Putamen (tissue), 1 donor: ENCODE data around the gene NT5C3B.
"Not testable (repeated sequence)": the region's sequence is repeated elsewhere in the genome, so short reads cannot be mapped to it uniquely, and the experiment has no call there.

Experiments
- DNase-seq: peaks from one replicate; pipeline ENCODE4 v3.0.0-alpha.2; 2016; ENCODE audit warnings: low spot score

The NT5C3B gene

DNA sequence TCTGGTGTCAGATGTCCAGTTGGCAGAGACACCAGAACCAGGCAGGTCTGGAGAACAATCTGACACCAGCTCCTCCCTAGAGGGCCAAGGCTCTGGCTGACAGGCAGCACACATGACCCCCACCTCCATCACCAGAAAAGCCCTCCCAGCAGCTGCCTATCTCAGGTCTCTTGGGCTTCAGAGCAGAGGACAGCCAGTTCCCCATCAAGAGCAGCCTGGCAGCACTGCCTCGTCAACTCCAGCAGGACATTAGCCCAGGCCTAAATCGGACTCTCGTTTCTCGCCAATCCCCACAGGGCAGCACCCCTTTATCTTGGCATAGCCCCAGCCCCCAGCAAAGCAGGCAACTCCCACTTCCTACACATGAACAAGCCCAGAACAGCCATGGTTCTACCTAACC, 53.9 kb downstream of the NT5C3B start:
- DNase-seq = no peak

DNA sequence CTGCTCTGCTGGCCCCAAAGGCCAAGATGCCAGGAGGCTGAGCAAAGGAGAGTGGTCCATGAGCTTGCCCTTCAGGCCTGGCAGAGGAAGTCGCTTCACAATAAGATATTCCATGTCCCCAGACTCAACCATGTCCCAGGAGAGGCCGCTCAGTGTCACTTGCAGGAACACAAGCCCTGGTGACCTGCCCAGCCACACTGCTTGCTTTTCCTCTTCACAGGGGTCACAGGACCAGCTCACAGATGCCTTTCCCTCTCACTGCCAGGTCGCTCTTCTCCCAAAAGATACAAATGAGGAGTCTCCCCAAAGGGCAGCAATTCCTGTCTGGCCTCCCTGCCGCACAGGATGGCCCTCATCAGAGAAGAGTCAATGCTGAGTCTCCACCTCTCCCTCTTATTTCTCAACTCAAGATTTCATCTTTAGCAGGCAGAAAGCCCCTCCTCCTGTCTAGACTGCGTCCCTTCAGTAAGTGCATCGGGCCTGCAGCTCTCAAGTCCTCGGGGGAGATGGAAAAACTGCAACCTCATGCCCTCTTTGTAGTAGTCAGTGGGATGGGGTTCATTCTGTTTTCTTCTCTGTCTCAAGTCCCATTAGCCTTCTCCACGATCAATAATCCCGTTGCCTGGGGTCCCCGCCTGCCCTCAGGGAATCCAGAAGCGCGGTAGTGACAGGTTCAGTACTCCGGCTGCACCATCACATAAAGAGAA, 54.5 kb downstream of the NT5C3B start:
- DNase-seq = no peak

GRCh38 chr17:41779954-41780353, 56.1 kb downstream of the NT5C3B start:
- DNase-seq = no peak

DNA sequence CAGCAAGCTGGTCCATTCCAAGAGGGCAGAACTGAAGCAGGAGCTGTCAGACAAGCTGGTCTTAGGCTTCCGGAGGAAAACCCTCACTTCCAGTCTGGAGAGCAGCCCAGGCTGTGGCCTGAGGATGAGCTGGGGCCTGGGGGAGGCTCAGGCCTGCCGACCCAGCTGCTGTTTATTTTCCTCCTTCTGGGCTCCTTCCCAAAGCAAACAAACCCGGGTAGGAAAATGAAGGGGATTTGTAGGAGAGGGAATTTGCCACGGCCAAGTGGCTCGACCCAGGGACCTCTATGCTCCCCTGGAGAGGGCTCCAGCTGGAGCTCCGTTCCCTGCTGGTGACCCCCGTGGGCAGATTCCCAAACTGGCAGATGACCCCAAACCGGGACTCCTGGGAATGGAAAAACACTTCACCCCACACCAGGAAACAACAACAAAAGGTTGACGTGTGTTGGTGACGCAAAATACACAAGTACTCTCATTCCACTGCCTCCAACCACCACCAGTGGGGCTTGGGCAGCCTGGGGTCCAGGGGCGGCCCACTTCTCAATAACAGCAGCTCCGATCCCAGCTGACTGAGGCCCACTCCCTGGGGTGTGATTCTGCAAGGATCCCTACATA, 58.4 kb downstream of the NT5C3B start:
- DNase-seq = peak; percentile 66

- no peak for DNase-seq
Measured at GRCh38 chr17:41777157-41777573, 58.9 kb downstream of the NT5C3B start.

- not testable (repeated sequence) for DNase-seq
Measured at GRCh38 chr17:41776262-41776900, 59.7 kb downstream of the NT5C3B start.

- peak; percentile 87 for DNase-seq
Measured at GRCh38 chr17:41775394-41776226, 60.4 kb downstream of the NT5C3B start.
